ENCODE measurements around the gene SLC18A3.

SLC18A3 gene

DNA sequence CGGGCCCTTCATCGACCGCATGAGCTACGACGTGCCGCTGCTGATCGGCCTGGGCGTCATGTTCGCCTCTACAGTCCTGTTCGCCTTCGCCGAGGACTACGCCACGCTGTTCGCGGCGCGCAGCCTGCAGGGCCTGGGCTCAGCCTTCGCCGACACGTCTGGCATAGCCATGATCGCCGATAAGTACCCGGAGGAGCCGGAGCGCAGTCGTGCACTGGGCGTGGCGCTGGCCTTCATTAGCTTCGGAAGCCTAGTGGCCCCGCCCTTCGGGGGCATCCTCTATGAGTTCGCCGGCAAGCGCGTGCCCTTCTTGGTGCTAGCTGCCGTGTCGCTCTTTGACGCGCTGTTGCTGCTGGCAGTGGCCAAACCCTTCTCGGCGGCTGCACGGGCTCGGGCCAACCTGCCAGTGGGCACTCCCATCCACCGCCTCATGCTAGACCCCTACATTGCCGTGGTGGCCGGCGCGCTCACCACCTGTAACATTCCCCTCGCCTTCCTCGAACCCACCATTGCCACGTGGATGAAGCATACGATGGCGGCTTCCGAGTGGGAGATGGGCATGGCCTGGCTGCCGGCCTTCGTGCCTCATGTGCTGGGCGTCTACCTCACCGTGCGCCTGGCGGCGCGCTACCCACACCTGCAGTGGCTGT lies 1.2 kb downstream of the SLC18A3 start:
- DNase-seq (ENCODE audit: low read depth in 2 of 2) = no peak

DNA sequence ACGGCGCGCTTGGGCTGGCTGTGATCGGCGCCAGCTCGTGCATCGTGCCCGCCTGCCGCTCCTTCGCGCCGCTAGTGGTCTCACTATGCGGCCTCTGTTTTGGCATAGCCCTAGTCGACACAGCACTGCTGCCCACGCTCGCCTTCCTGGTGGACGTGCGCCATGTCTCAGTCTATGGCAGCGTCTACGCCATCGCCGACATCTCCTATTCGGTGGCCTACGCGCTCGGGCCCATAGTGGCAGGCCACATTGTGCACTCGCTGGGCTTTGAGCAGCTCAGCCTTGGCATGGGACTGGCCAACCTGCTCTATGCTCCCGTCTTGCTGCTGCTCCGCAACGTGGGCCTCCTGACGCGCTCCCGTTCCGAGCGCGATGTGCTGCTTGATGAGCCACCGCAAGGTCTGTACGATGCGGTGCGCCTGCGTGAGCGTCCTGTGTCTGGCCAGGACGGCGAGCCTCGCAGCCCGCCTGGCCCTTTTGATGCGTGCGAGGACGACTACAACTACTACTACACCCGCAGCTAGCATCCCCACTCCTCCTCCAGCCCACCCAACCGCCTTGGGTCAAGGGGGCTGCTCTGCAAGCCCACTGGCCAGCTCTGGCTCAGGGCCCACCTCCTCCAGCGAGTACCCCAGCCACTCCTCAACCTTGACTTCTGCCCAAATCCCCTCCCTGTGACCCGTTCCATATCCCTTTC lies 1.9 kb downstream of the SLC18A3 start:
- DNase-seq (ENCODE audit: low read depth in 2 of 2) = no peak

GRCh38 chr10:49612513-49613164 lies 2.5 kb downstream of the SLC18A3 start:
- DNase-seq (ENCODE audit: low read depth in 2 of 2) = no peak

- no peak for DNase-seq (ENCODE audit: low read depth in 2 of 2)
These were observed 3.2 kb downstream of the SLC18A3 start for GRCh38 chr10:49613165-49613881.

GRCh38 chr10:49613882-49614241 lies 3.8 kb downstream of the SLC18A3 start, which contains the start of gene CHAT:
Gene CHAT, plus strand, starts transcription at chr10:49614037. Its CDS starts 153 bp downstream, at chr10:49614190.
- no peak for DNase-seq (ENCODE audit: low read depth in 2 of 2)

GRCh38 chr10:49614242-49615198 lies 4.4 kb downstream of the SLC18A3 start:
- no peak for DNase-seq (ENCODE audit: low read depth in 2 of 2)

GRCh38 chr10:49615213-49615612 lies 5.1 kb downstream of the SLC18A3 start:
- no peak for DNase-seq (ENCODE audit: low read depth in 2 of 2)

GRCh38 chr10:49615721-49616120 lies 5.6 kb downstream of the SLC18A3 start:
- no peak for DNase-seq (ENCODE audit: low read depth in 2 of 2)

DNA sequence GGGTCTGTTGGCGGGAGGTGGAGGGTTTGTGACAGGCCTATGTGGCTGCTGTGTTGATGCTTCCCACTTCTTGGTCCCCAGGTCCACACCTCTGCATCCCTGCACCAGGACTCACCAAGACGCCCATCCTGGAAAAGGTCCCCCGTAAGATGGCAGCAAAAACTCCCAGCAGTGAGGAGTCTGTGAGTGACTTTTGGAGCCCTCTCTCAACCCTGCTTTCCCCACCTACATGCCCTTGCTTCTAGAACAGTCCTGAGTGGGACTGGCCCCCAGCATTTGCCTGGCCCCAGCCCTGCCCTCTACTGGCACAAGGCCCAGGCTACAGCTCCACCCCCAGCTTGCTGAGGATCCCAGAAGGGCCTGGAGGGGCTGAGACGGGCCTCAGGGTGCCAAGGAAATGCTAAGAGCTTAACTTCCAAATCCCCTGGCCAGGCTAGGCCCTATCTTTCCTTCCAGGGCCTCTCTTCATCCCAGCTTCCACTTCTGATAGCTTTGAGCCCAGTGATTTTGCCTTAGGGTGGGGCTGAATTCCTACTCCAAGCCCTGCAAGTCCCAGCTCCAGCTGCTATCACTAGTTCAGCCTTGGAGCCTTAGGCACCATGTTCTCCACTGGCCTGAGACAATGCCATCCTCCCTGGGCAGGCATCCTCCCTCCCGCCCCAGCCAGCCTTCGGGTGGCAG lies 6.5 kb downstream of the SLC18A3 start:
- DNase-seq (ENCODE audit: low read depth in 2 of 2) = no peak

- DNase-seq (ENCODE audit: low read depth in 2 of 2) = no peak
These were observed 7.3 kb downstream of the SLC18A3 start for GRCh38 chr10:49617121-49618020.

DNA sequence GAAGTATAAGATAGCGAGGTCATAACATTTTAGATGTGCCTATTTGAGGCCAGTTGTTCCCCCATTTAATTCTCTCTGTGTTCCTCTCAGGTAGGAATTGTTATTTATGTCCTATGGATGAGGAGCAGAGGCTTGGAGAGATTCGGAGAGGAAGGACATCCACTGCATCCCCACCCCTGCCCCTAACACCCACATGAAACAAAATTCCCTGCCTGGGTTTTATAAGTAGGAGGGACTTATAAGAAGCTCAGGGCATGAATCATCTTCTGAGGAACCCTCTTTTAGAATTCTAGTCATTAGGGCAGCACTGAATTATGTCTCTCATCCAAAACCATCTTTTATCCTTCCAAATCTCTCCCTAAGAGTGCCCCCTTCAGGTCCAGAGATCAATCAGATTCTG lies 8.7 kb downstream of the SLC18A3 start:
- DNase-seq (ENCODE audit: low read depth in 2 of 2) = no peak

GRCh38 chr10:49619613-49620012 lies 9.5 kb downstream of the SLC18A3 start:
- no peak for DNase-seq (ENCODE audit: low read depth in 2 of 2)

DNA sequence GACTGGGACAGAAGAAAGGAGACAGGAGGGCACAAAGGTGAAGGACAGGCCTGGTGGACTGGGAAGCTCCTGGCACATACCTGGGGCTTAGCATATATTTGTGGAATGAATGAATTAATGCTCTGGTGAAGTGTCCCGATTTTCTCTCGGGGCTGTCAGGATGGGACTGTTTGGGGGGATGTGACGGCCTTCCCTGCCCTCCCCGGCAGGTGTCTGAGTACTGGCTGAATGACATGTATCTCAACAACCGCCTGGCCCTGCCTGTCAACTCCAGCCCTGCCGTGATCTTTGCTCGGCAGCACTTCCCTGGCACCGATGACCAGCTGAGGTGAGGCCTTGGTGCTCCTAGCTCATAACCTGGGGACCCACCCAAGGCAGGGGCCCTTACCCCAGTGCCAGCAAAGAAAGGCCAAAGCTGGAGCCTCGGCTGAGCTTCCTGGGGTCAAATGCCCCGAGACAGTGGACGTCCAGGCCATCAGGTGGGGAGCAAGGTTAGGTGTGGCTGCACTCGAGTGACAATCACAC lies 10.2 kb downstream of the SLC18A3 start:
- DNase-seq (ENCODE audit: low read depth in 2 of 2) = no peak

DNA sequence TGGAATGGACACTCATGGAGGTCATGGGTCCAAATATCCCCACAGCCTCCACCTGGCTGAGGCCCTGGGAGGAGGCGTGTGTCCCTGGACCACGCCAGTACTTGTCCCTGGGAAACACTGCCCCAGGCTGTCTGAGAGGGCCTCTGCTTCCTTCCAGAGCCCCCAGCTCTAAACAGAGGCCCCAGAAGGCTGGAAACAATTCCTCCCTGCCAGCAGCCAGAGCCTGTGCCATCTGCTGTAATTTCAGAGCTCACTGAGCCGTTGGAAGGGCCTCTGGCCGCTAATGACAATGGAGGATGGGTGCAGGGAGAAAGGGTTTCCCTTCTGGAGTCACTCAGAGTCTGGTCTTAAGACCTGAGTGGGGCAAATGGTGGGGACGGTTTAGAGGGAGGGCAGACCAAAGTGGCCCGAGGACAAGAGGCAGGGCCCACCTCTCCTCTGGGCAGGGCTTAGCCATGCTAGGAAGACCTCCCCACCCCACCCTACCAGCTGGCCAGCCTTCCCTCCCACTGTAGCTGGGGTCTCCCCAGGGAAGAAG lies 10.8 kb downstream of the SLC18A3 start:
- DNase-seq (ENCODE audit: low read depth in 2 of 2) = no peak

GRCh38 chr10:49621561-49621960 lies 11.5 kb downstream of the SLC18A3 start:
- DNase-seq (ENCODE audit: low read depth in 2 of 2) = no peak

DNA sequence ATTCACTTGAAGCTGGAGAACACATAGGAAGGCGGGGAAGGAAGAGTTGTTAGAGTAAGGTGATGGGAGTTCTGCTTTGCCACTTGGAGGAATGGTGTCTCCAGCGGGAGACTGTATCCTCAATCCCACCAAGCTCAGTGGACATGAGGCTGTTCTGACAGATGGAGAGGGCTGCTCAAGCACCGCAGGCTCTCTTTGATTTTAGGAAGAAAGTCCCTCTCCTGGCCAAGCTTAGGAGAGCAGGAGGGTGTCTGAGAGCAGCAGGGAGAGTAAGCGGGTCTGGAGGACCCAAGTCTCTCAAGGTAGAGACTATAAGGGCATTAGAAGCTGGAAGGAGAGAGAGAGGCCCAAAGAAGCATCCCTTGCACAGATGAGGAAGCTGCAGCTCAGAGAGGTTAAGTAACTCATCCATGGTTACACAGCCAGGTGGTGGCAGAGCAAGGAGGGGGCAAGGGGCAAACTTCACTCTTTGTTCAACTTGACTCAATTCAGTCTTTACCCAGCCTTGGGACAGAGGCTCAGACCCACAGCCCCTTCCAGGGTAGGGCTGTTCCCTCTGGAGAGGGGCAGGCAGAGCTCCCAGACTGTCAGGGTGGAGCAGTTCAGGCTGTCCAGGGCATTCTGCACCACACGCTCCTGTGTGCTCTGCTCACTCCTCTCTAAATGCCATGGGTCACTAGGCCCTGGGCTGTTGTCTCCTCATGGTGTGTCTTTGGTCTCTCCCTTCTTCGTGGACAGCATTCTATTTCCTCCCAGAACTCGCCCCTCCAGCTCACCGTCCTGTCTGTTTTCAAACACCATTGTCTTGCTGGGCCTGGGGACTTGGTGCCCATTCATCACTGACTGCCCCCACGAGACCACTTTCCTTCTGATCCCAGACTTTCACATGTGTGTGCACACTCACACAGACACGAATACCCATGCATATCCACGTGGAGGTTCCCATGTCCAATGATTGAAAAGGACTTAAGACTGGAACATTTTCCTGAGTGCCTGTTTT lies 12.6 kb downstream of the SLC18A3 start:
- no peak for DNase-seq (ENCODE audit: low read depth in 2 of 2)

- DNase-seq (ENCODE audit: low read depth in 2 of 2) = no peak
These were observed 14.5 kb downstream of the SLC18A3 start for GRCh38 chr10:49624629-49625028.

DNA sequence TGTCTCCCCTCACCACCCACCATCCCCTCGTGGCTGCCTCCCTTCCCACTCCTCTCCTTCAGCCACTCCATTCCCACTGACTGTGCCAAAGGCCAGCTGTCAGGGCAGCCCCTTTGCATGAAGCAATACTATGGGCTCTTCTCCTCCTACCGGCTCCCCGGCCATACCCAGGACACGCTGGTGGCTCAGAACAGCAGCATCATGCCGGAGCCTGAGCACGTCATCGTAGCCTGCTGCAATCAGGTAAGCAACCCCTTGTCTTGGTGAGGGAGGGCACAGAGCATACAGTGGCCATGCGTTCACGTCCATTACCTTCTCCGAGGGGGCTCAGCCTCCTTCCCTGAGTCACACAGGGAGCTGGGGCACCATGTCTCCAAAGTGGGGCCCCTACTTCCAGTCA lies 15.3 kb downstream of the SLC18A3 start:
- no peak for DNase-seq (ENCODE audit: low read depth in 2 of 2)
